Ascending aorta (tissue), 2 donors: ENCODE data around the gene TST. TPM values are rescaled to one million over a fixed set of nuclear protein-coding genes. Genes with fewer than 3 reads are reported as not detected.

ENCODE experiments used
- DNase-seq, 2 donors: peaks; one replicate each; pipeline ENCODE4 v3.0.0-alpha.2; 2019; ENCODE audit warnings: low spot score in 2 of 2
- H3K27ac ChIP-seq, 2 donors: fragments of 200-600 bp; sonication (generic); one replicate each; pipeline ENCODE4 v1.5.1; 2016 to 2017; ENCODE audit warnings: mild to moderate bottlenecking in 1 of 2
- H3K27me3 ChIP-seq: fragments of 200-600 bp; sonication (generic); one replicate; pipeline ENCODE4 v1.5.1; 2017
- H3K36me3 ChIP-seq, 2 donors: fragments of 200-600 bp; sonication (generic); one replicate each; pipeline ENCODE4 v1.5.1; 2016
- H3K4me1 ChIP-seq, 2 donors: fragments of 200-600 bp; sonication (generic); one replicate each; pipeline ENCODE4 v1.5.1; 2016 to 2017; ENCODE audit warnings: mild to moderate bottlenecking in 1 of 2
- H3K4me3 ChIP-seq, 2 donors: fragments of 200-600 bp; sonication (generic); one replicate each; pipeline ENCODE4 v1.5.1; 2016 to 2017; ENCODE audit warnings: mild to moderate bottlenecking in 1 of 2
- H3K9me3 ChIP-seq, 2 donors: fragments of 200-600 bp; sonication (generic); one replicate each; pipeline ENCODE4 v1.5.1; 2016
- intact Hi-C: fragments of 100-400 bp; cut with DNase I; formaldehyde crosslinking; loops from one replicate; pipeline ENCODE4 v1.15.1; 2023
- total RNA-seq: library from RNA; depleted of rRNA; stranded (reverse); fragments of >200 nt; gene quantifications from one replicate; pipeline ENCODE4 v1.1.0, GENCODE V29; 2016
- TF ChIP-seq, protein P1 (sequence below), 3 experiments: fragments of 200-600 bp in 2 of 3; fragments of 450-650 bp in 1 of 3; sonication (generic) in 2 of 3; IDR thresholded peaks; one replicate each; pipeline ENCODE4 v1.5.1; 2016 to 2019; ENCODE audit warnings: antibody characterized with exemption in 3 of 3, mild to moderate bottlenecking in 1 of 3, moderate library complexity in 1 of 3

Gene TST
- total RNA-seq, 1 donor from 2014 or later: 22.7 TPM

DNA sequence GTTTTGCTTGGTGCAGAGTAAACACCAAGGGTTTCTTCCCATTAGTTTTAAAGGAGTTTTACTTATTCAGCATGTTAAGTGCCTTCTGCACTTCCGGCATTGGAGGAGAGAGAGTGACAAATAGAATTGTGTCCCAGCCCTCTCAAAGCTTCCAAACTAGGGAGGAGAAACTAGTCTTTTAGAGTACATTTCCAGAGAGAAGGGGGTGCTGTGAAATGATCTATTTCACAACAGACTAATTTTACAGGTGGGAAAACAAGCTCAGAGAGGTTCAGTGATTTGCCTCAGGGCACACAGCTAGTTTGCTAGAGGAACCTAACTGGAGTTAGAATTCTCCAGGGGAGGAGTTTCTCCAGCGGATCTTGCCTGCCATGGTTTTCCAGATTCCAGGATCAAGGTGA lies 12.9 kb upstream of the TST start:
- H3K27ac ChIP-seq: no peak overlapping the region
- intact Hi-C loops: no loop called here
- H3K4me1 ChIP-seq: no peaks in the 10 kb centered on the region
- no peaks in the 10 kb centered on the region for H3K9me3 ChIP-seq
- peaks cover 26 to 31% of the 10 kb centered on the region in 2 donors for H3K36me3 ChIP-seq
- no peak overlapping the region for H3K4me3 ChIP-seq
- no peak for DNase-seq
- TF ChIP-seq, protein P1, sequence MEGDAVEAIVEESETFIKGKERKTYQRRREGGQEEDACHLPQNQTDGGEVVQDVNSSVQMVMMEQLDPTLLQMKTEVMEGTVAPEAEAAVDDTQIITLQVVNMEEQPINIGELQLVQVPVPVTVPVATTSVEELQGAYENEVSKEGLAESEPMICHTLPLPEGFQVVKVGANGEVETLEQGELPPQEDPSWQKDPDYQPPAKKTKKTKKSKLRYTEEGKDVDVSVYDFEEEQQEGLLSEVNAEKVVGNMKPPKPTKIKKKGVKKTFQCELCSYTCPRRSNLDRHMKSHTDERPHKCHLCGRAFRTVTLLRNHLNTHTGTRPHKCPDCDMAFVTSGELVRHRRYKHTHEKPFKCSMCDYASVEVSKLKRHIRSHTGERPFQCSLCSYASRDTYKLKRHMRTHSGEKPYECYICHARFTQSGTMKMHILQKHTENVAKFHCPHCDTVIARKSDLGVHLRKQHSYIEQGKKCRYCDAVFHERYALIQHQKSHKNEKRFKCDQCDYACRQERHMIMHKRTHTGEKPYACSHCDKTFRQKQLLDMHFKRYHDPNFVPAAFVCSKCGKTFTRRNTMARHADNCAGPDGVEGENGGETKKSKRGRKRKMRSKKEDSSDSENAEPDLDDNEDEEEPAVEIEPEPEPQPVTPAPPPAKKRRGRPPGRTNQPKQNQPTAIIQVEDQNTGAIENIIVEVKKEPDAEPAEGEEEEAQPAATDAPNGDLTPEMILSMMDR (IDR thresholded peaks at IDR 0.05): no peak
- H3K27me3 ChIP-seq: no peaks in the 10 kb centered on the region

DNA sequence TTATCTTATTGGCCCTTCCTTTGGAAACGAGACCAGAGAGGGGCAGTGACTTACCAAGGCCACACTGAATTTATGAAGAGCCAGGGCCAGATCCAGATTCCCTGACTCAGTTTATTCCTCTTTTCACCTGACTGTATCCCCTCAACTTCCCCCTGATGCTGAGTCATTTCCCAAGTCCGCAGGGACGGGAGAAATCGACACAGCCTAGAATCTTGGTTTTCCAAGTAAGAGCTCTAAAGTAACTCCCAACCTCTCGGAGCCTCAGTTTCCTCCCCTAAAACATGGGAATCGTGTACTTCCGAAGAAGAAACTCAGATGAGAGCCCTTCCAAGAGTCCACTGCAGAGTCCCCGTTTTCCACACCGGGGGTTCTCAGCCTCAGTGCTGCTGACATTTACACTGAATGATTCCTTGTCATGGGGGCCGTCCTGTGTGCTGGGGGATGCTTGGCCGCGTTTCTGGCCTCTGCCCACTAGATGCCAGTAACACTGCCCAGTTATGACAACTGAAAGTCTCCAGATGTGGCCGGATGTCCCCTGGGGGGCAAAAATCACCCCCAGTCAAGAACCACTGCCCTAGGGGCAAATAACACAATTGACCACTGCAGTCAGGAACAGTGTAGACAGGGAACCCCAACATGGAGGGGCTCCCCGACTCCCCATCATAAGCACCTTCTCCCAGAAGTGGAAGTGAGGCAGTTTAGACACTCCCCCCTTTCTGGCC lies 11.5 kb upstream of the TST start:
- no peaks in the 10 kb centered on the region for H3K27me3 ChIP-seq
- H3K27ac ChIP-seq: no peak overlapping the region
- intact Hi-C loops: no loop called here
- H3K4me1 ChIP-seq: no peaks in the 10 kb centered on the region
- no peaks in the 10 kb centered on the region for H3K9me3 ChIP-seq
- H3K4me3 ChIP-seq: no peak overlapping the region
- no peak for DNase-seq
- TF ChIP-seq, protein P1 (IDR thresholded peaks at IDR 0.05): no peak
- H3K36me3 ChIP-seq: peaks cover 40 to 45% of the 10 kb centered on the region in 2 donors

DNA sequence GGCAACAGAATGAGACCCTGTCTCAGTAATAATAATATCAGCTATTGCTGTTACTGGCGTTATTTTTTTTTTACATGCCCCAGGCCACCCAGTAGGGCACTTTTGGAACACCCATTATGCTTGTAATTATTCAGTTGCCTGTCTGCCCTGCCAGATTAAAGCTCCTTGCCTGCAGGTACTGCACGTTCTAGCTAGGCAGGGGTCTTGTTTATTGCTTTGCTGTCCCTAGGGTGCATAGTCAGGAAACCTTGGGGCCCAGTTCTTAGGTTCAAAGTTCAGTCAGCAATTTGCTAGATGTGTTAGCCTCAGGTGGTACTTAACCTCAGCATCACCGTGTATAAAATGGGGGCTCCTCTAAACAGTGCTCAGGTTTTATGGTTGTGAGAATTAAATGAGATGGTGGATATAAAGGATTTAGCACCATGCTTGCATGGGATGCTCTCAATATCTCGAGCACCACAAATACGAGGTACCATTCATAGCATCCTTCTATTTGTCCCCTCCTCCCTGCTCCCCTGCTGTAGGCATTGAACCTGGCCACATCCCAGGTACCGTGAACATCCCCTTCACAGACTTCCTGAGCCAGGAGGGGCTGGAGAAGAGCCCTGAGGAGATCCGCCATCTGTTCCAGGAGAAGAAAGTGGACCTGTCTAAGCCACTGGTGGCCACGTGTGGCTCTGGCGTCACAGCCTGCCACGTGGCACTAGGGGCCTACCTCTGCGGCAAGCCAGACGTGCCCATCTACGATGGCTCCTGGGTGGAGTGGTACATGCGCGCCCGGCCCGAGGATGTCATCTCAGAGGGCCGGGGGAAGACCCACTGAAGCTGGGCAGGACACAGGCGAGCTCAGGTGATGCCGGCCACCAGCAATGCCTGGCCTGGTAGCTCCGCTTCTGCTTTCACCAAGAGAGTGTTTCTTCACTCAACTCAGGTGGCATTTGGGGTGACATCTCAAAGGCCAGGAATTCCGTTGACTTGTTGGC lies 9.7 kb upstream of the TST start:
- TF ChIP-seq, protein P1 (IDR thresholded peaks at IDR 0.05): no peak
- Histone ChIP-seq H3K4me1 (no peaks in the 10 kb centered on the region), H3K27ac (no peak overlapping the region), H3K36me3 (peaks cover 55 to 62% of the 10 kb centered on the region in 2 donors), H3K27me3 (no peaks in the 10 kb centered on the region), H3K4me3 (no peak overlapping the region), H3K9me3 (no peaks in the 10 kb centered on the region)
- DNase-seq: no peak
- intact Hi-C loops: no loop called here

DNA sequence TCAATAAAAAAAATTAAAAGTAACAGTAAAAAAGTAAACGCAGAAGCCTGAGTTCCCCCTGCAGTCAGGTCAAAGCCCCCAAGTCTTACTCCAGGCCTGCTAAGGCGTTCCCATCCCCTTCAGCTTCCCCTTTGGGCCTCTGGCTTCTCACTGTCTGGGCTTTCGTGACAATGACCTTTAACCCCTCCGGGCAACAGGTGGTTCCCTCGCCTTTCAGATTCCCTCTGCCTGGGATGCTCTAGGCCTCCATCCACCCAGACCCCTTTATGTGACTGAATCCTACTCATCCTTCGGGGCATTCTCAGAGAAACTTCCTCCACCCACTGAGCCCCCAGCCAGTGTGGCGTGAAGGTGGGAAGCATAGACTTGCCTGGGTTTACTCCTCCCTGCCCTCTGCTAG lies 8.3 kb upstream of the TST start:
- Histone ChIP-seq H3K27ac (no peak overlapping the region), H3K4me1 (peaks cover 0 to 6% of the 10 kb centered on the region in 2 donors), H3K36me3 (peaks cover 55 to 62% of the 10 kb centered on the region in 2 donors), H3K9me3 (no peaks in the 10 kb centered on the region), H3K27me3 (no peaks in the 10 kb centered on the region), H3K4me3 (no peak overlapping the region)
- TF ChIP-seq, protein P1 (IDR thresholded peaks at IDR 0.05): no peak
- DNase-seq: no peak
- intact Hi-C loops: no loop called here

DNA sequence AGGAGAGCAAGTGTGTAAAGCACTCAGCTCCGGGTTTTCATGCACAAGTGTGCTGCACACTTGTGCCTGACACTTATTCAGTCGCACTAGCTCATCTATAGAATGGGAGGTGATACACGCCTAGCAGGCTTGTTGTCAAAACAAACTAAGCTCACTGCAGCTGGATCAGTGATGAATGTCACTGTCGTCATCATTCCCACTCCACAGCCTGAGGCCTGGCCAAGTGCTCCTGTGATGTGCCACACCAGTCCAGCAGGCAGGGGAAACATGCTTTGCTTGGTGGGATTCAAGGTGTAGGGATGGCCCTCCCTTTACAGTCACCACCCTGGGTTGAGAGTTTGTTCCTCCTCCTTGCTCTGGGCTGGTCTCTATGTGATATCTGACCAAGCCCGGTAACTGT lies 7.1 kb upstream of the TST start:
- Histone ChIP-seq H3K4me1 (peaks cover 0 to 18% of the 10 kb centered on the region in 2 donors), H3K27ac (no peak overlapping the region), H3K4me3 (no peak overlapping the region), H3K9me3 (no peaks in the 10 kb centered on the region), H3K36me3 (peaks cover 55 to 62% of the 10 kb centered on the region in 2 donors), H3K27me3 (no peaks in the 10 kb centered on the region)
- DNase-seq: no peak
- TF ChIP-seq, protein P1 (IDR thresholded peaks at IDR 0.05): no peak
- intact Hi-C loops: no loop called here
